ENCODE results near the gene RAP2A. TPM values are rescaled to one million over a fixed set of nuclear protein-coding genes. Genes with fewer than 3 reads are reported as not detected.

The RAP2A gene
- total RNA-seq, 1 donor from 2014 or later = 31.3 TPM

DNA sequence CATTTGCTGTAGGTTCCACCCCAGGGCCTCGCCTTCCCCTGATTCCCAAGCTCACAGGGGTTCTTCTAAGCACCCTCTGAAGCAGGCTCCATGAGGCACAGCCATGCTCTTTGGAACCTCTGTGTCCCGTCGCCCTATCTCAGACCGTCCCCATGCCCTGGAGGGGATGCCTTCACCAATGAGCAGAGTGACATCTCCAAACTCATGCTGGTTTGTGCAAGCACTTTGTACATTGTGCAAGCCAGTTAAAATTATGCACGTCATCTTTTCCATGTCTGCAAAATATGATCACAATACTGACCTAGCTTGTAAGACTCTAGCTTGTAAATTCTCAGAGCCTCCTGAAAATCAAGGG lies 46.5 kb upstream of the RAP2A start:
- peaks cover 11% of the 10 kb centered on the region for H3K4me1 Mint-ChIP-seq
- H3K27me3 Mint-ChIP-seq (ENCODE audit: low read depth) = no peaks in the 10 kb centered on the region
- TF ChIP-seq, protein P1, sequence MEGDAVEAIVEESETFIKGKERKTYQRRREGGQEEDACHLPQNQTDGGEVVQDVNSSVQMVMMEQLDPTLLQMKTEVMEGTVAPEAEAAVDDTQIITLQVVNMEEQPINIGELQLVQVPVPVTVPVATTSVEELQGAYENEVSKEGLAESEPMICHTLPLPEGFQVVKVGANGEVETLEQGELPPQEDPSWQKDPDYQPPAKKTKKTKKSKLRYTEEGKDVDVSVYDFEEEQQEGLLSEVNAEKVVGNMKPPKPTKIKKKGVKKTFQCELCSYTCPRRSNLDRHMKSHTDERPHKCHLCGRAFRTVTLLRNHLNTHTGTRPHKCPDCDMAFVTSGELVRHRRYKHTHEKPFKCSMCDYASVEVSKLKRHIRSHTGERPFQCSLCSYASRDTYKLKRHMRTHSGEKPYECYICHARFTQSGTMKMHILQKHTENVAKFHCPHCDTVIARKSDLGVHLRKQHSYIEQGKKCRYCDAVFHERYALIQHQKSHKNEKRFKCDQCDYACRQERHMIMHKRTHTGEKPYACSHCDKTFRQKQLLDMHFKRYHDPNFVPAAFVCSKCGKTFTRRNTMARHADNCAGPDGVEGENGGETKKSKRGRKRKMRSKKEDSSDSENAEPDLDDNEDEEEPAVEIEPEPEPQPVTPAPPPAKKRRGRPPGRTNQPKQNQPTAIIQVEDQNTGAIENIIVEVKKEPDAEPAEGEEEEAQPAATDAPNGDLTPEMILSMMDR (IDR thresholded peaks at IDR 0.05; ENCODE audit: unreplicated experiment) = no peak
- no peak overlapping the region for H3K27ac Mint-ChIP-seq
- no peak for DNase-seq (ENCODE audit: low spot score in 2 of 2, unreplicated experiment in 2 of 2)
- H3K36me3 Mint-ChIP-seq = peaks cover 38% of the 10 kb centered on the region
- no peaks in the 10 kb centered on the region for H3K9me3 Mint-ChIP-seq
- no peak overlapping the region for H3K4me3 Mint-ChIP-seq

DNA sequence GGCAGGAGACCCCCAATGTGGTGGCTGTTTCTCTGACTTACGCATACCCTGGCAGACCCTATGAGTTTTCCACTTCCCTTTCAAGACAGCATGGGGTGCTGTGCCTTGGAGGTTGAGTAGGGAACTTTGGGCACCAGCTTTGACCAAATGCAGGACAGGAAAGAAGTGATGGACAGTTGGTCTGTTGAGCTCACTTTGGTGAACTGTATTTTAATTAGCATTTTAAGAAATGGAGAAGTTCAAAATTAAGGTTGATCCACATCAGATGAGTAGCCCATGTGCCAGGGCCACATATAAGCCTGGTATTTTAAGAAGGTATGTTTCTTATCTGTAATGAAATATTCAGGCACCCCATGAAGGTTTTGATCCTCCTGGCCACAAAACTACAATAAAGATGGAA lies 46.1 kb upstream of the RAP2A start:
- Mint-ChIP-seq H3K36me3 (peaks cover 34% of the 10 kb centered on the region), H3K4me1 (peaks cover 11% of the 10 kb centered on the region), H3K27ac (no peak overlapping the region), H3K4me3 (no peak overlapping the region), H3K9me3 (no peaks in the 10 kb centered on the region), H3K27me3 (ENCODE audit: low read depth) (no peaks in the 10 kb centered on the region)
- DNase-seq (ENCODE audit: low spot score in 2 of 2, unreplicated experiment in 2 of 2) = no peak
- TF ChIP-seq, protein P1 (IDR thresholded peaks at IDR 0.05; ENCODE audit: unreplicated experiment) = no peak

- Mint-ChIP-seq H3K27ac (peak overlapping the region; percentile 33), H3K4me3 (no peak overlapping the region), H3K4me1 (peaks cover 11% of the 10 kb centered on the region), H3K27me3 (ENCODE audit: low read depth) (no peaks in the 10 kb centered on the region), H3K9me3 (no peaks in the 10 kb centered on the region), H3K36me3 (peaks cover 33% of the 10 kb centered on the region)
- TF ChIP-seq, protein P1 (IDR thresholded peaks at IDR 0.05; ENCODE audit: unreplicated experiment) = no peak
- no peak for DNase-seq (ENCODE audit: low spot score in 2 of 2, unreplicated experiment in 2 of 2)
These were observed 45.6 kb upstream of the RAP2A start for GRCh38 chr13:97388373-97388772.

- peaks cover 11% of the 10 kb centered on the region for H3K4me1 Mint-ChIP-seq
- H3K36me3 Mint-ChIP-seq = peaks cover 25% of the 10 kb centered on the region
- H3K9me3 Mint-ChIP-seq = no peaks in the 10 kb centered on the region
- no peaks in the 10 kb centered on the region for H3K27me3 Mint-ChIP-seq (ENCODE audit: low read depth)
- no peak for DNase-seq (ENCODE audit: low spot score in 2 of 2, unreplicated experiment in 2 of 2)
- H3K4me3 Mint-ChIP-seq = no peak overlapping the region
- TF ChIP-seq, protein P1 (IDR thresholded peaks at IDR 0.05; ENCODE audit: unreplicated experiment) = no peak
- peak overlapping the region; percentile 65 for H3K27ac Mint-ChIP-seq
These were observed 42.9 kb upstream of the RAP2A start for GRCh38 chr13:97390941-97391600.

- TF ChIP-seq, protein P1 (IDR thresholded peaks at IDR 0.05; ENCODE audit: unreplicated experiment) = no peak
- DNase-seq (ENCODE audit: low spot score in 2 of 2, unreplicated experiment in 2 of 2) = no peak
- no peaks in the 10 kb centered on the region for H3K9me3 Mint-ChIP-seq
- H3K36me3 Mint-ChIP-seq = peaks cover 17% of the 10 kb centered on the region
- no peaks in the 10 kb centered on the region for H3K27me3 Mint-ChIP-seq (ENCODE audit: low read depth)
- no peak overlapping the region for H3K4me3 Mint-ChIP-seq
- peaks cover 11% of the 10 kb centered on the region for H3K4me1 Mint-ChIP-seq
- peak overlapping the region; percentile 65 for H3K27ac Mint-ChIP-seq
These were observed 41.9 kb upstream of the RAP2A start for GRCh38 chr13:97392020-97392419.

DNA sequence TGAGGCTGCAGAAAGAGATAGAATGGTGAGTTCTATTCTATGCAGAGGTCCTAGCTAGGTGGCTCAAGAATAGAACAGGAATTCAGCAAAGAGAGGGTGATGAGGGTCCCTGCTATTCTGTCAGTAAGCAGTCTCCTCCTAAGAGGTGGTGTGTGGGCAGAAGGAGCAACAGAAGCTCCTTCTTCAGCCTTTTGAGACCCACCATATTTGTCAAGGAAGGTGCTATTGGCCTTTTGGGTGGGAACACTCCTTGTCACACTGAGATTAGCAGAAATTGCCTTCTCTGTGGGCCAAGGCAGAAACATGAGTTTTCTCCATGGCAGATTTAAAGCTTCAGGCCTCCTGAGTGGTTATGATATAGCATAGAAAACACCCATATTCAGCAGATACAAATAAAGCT lies 39.4 kb upstream of the RAP2A start:
- Mint-ChIP-seq H3K4me1 (peaks cover 11% of the 10 kb centered on the region), H3K4me3 (no peak overlapping the region), H3K9me3 (no peaks in the 10 kb centered on the region), H3K27me3 (ENCODE audit: low read depth) (no peaks in the 10 kb centered on the region), H3K27ac (no peak overlapping the region), H3K36me3 (peaks cover 2% of the 10 kb centered on the region)
- TF ChIP-seq, protein P1 (IDR thresholded peaks at IDR 0.05; ENCODE audit: unreplicated experiment) = no peak
- DNase-seq (ENCODE audit: low spot score in 2 of 2, unreplicated experiment in 2 of 2) = no peak

Data from mesothelial cell of epicardium (in vitro differentiated cells).